Coronary artery (tissue), 2 donors: ENCODE data around the gene CEP19.

Experiments
- DNase-seq: peaks from one replicate; pipeline ENCODE4 v3.0.0-alpha.2; 2017; ENCODE audit warnings: low spot score
- H3K27ac ChIP-seq, 2 donors: fragments of 200-600 bp; sonication (generic); one replicate each; pipeline ENCODE4 v1.5.1; 2016 to 2019
- H3K4me3 ChIP-seq: fragments of 200-600 bp; sonication (generic); 2 replicates; pipeline ENCODE4 v1.5.1; 2016; ENCODE audit warnings: mild to moderate bottlenecking, moderate library complexity
- TF ChIP-seq, protein P1 (sequence below): fragments of 200-600 bp; sonication (generic); IDR thresholded peaks from one replicate; pipeline ENCODE4 v1.5.1; 2019; ENCODE audit warnings: antibody characterized with exemption

CEP19 gene

DNA sequence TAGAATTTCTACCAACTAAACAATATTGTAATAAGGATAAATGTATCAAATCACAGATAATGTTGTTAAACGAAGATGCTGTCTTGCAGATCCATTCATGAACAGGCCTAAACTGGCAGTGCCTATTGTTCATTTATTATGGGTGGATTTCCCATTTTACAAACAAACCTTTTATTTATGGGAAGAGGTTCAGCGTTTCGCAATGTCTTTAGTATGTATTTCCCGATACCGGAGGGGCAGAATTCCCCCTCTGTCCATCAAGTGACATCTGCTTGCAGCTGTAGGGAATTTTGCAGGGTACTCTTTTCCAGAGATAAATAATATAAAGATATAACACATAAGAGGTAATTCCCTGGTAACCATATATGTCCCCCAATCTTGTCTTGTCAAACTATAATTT lies 5.7 kb downstream of the CEP19 start:
- TF ChIP-seq, protein P1, sequence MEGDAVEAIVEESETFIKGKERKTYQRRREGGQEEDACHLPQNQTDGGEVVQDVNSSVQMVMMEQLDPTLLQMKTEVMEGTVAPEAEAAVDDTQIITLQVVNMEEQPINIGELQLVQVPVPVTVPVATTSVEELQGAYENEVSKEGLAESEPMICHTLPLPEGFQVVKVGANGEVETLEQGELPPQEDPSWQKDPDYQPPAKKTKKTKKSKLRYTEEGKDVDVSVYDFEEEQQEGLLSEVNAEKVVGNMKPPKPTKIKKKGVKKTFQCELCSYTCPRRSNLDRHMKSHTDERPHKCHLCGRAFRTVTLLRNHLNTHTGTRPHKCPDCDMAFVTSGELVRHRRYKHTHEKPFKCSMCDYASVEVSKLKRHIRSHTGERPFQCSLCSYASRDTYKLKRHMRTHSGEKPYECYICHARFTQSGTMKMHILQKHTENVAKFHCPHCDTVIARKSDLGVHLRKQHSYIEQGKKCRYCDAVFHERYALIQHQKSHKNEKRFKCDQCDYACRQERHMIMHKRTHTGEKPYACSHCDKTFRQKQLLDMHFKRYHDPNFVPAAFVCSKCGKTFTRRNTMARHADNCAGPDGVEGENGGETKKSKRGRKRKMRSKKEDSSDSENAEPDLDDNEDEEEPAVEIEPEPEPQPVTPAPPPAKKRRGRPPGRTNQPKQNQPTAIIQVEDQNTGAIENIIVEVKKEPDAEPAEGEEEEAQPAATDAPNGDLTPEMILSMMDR = no peak
- H3K27ac ChIP-seq = no peak overlapping the region

DNA sequence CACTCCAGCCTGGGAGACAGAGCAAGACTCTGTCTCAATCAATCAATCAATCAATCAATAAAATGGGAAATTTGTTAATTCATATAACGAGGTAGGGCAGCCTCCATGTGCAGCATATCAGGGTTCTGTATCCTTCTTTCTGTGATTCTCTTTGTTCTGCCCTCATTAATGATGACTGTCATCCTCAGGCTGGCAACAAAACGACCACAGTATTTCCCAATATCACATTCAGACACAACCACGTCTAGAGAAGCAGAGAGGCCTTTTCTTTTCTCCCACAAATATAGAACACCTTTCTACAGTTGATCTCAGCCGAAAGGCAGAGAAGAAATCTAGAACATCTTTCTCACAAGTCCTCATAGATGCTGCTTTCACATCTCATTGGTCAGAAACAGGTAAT lies 11.2 kb downstream of the CEP19 start:
- DNase-seq = no peak
- TF ChIP-seq, protein P1 = no peak
- no peak overlapping the region for H3K4me3 ChIP-seq
- no peak overlapping the region for H3K27ac ChIP-seq

More for the DNA sequence above, 5.7 kb downstream of the CEP19 start:
- no peak for DNase-seq
- H3K4me3 ChIP-seq = no peak overlapping the region

DNA sequence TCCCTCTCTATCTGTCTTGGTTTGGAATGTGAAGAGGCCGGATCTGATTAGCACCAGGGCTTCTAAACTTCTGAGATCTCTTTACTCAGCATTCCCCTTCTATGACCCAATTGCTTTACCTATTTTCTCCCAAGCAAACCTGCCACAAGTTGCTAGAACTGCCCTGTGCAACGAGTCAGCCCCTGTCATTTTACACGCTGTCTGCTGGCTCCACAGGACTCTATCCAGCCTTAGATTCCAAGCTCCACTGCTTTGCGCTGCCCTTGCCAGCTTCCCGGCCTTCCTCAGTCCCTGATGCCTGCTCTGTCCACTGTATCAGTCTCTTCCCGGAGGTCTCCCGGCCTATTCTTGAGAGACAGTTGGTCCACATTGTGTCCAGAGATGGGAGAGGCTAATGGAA lies 12.3 kb downstream of the CEP19 start:
- TF ChIP-seq, protein P1 = no peak
- Histone ChIP-seq H3K4me3 (no peak overlapping the region), H3K27ac (no peak overlapping the region)
- DNase-seq = no peak

DNA sequence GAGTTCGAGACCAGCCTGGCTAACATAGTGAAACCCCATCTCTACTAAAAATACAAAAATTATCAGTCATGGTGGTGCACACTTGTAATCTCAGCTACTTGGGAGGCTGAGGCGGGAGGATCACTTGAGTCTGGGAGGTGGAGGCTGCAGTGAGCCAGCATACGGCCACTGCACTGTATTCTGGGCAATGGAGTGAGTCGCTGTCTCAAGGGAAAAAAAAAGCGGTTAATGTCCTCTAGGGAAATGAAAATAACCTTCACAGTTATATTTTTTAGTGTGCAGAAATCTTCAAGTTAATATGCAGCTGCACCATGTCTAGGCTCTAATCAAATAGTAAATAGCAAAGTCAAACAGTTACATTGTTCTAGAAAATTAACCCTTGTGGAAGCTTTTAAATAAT lies 14.8 kb downstream of the CEP19 start:
- Histone ChIP-seq H3K27ac (no peak overlapping the region), H3K4me3 (no peak overlapping the region)
- TF ChIP-seq, protein P1 = no peak
- no peak for DNase-seq

DNA sequence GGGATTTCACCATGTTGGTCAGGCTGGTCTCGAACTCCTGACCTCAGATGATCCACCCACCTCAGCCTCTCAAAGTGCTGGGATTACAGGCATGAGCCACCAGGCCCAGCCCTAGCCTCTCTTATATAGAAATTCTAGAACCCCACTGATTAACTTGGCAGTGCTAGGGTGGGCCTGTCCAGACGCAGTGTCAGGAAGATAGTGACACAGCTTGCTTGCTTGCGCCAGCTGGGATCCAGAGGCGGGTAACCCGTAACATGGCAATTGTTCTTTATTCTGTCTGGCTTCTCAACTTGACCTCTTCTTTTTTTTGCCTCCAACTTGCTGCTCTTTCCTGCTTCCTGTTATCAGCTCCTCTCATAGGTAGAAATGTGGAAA lies 16.2 kb downstream of the CEP19 start:
- H3K27ac ChIP-seq = no peak overlapping the region
- no peak for DNase-seq
- TF ChIP-seq, protein P1 = no peak

DNA sequence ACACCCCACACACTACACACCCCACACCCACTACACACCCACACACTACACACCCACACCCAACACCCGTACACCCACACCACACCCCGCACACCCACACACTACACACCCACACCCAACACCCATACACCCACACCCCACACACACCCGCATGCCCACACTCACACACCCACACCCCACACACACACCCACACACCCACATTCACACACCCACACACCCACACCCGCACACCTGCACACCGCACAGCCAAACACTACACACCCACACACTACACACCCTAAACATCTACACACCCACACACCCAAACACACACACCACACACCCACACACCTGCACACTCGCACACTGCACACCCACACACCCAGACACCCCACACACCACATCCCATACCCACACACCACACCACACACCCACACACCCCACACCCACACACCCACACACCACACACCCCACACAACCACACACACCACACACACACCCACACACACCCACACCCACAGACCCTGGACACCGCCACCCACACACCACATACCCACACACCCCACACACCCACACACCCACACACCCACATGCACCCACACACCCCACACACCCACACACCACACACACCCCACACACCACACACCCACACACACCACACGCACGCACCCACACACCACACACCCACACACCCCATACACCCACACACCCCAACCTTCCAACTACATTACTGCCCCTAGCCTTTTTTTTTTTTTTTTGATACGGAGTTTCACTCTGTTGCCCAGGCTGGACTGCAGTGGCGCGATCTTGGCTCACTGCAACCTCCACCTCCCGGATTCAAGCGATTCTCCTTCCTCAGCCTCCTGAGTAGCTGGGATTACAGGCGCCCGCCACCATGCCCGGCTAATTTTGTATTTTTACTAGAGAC lies 16.9 kb downstream of the CEP19 start:
- H3K27ac ChIP-seq = no peak overlapping the region
- no peak for DNase-seq
- TF ChIP-seq, protein P1 = no peak
- H3K4me3 ChIP-seq = no peak overlapping the region

More for the DNA sequence above, 16.2 kb downstream of the CEP19 start:
- no peak overlapping the region for H3K4me3 ChIP-seq

DNA sequence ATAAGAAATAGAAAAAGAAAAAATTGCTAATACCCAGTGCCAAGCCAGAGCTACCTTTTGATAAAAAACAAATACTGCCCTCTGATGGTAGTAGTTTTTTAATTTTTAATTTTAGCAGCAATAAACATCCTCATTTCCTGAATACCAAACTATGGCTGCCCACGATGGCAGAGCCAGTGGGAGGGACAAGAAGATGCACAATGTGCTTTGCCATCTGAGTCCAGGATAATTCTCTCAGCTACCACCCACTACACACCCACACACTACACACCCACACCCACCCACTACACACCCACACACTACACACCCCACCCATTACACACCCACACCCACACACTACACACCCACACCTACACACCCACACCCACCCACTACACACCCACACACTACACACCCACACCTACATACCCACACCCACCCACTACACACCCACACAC lies 17.8 kb downstream of the CEP19 start:
- Histone ChIP-seq H3K27ac (no peak overlapping the region), H3K4me3 (no peak overlapping the region)
- DNase-seq = no peak
- TF ChIP-seq, protein P1 = no peak
